Measurements from ENCODE around the gene PGBD1. TPM values are rescaled to one million over a fixed set of nuclear protein-coding genes. Genes with fewer than 3 reads are reported as not detected.

PGBD1 gene
- total and polyA plus RNA-seq, 2 experiments from 2014 or later = 7.5 to 10.5 TPM

DNA sequence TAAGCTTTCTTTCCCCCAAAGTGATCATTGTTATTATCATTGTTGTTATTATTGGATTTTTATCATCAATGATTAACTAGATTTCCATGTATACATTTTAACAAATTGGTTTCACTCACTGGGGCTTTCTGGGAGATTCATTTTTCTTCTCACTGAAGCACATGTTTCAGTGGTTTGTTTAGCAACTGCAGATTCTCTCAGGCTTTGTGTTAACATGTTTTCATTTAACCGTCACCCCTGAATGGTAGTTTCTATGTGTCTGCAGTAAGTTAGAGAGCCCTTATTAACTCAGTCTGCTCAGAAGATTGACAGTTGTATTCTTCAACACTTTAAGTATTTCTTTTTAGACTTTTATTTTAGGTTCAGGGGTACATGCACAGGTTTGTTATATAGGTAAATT, 41.7 kb upstream of the PGBD1 start:
- Mint-ChIP-seq H3K4me3 (no peak overlapping the region), H3K9me3 (no peaks in the 10 kb centered on the region; the same call in 2 of the 3 replicates), H3K4me1 (peaks cover 2% of the 10 kb centered on the region; the same call in 2 of the 3 replicates), H3K27me3 (ENCODE audit: insufficient read depth, low read depth, poor library complexity) (no peaks in the 10 kb centered on the region), H3K36me3 (ENCODE audit: low read depth) (peaks cover 9% of the 10 kb centered on the region; the same call in 1 of the 3 replicates), H3K27ac (no peak overlapping the region)
- Histone ChIP-seq H4K20me1 (replicated peaks; ENCODE audit: insufficient read depth) (no peaks in the 10 kb centered on the region; the same call in 1 of the 2 replicates), H3K9me2 (ENCODE audit: insufficient read depth) (no peaks in the 10 kb centered on the region), H3F3A (replicated peaks; ENCODE audit: low read depth) (no peaks in the 10 kb centered on the region), H3K27ac (ENCODE audit: low read depth) (no peak overlapping the region), H3K4me1 (ENCODE audit: insufficient read depth) (no peaks in the 10 kb centered on the region; the same call in 1 of the 2 replicates), H3K79me2 (replicated peaks; ENCODE audit: insufficient read depth) (no peaks in the 10 kb centered on the region), H3K27me3 (ENCODE audit: insufficient read depth) (no peaks in the 10 kb centered on the region), H3K4me2 (no peak overlapping the region), H3K36me3 (ENCODE audit: insufficient read depth) (peaks cover 6% of the 10 kb centered on the region; the same call in 1 of the 2 replicates), H2AFZ (no peak overlapping the region), H3K4me3 (no peak overlapping the region)
- no peak for TF ChIP-seq STAT1 (IDR thresholded peaks at IDR 0.05; ENCODE audit: unreplicated experiment)
- no peak for TF ChIP-seq CREB1 (CRISPR knock-in tag; IDR thresholded peaks at IDR 0.05; ENCODE audit: low read depth)
- TF ChIP-seq ZNF331 (CRISPR knock-in tag; IDR thresholded peaks at IDR 0.05; ENCODE audit: low read depth) = no peak
- TF ChIP-seq NANOG (IDR thresholded peaks at IDR 0.05; ENCODE audit: borderline replicate concordance) = no peak
- TF ChIP-seq, protein P1, sequence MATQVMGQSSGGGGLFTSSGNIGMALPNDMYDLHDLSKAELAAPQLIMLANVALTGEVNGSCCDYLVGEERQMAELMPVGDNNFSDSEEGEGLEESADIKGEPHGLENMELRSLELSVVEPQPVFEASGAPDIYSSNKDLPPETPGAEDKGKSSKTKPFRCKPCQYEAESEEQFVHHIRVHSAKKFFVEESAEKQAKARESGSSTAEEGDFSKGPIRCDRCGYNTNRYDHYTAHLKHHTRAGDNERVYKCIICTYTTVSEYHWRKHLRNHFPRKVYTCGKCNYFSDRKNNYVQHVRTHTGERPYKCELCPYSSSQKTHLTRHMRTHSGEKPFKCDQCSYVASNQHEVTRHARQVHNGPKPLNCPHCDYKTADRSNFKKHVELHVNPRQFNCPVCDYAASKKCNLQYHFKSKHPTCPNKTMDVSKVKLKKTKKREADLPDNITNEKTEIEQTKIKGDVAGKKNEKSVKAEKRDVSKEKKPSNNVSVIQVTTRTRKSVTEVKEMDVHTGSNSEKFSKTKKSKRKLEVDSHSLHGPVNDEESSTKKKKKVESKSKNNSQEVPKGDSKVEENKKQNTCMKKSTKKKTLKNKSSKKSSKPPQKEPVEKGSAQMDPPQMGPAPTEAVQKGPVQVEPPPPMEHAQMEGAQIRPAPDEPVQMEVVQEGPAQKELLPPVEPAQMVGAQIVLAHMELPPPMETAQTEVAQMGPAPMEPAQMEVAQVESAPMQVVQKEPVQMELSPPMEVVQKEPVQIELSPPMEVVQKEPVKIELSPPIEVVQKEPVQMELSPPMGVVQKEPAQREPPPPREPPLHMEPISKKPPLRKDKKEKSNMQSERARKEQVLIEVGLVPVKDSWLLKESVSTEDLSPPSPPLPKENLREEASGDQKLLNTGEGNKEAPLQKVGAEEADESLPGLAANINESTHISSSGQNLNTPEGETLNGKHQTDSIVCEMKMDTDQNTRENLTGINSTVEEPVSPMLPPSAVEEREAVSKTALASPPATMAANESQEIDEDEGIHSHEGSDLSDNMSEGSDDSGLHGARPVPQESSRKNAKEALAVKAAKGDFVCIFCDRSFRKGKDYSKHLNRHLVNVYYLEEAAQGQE (IDR thresholded peaks at IDR 0.05; ENCODE audit: unreplicated experiment) = no peak
- no peak for DNase-seq (ENCODE audit: low spot score)
- ATAC-seq = no peak

DNA sequence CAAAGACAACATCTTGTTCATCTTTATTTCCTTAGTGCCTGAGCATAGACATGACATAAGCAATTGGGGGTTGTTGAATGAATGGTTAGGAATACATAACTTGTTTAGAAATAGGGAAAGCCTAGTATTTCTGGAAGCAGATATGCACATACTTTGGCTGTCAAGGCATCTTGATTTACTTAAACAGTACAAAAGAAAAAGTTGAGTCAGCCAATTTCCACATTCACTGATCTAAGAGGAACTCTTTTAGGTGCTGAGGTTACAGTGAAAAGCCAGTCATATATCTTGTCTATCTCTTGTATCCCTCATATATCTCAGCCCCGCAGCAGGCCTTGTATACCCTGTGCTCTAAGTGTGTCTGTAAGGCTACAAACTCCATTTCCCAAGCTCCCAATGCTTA, 40.9 kb upstream of the PGBD1 start:
- Mint-ChIP-seq H3K27ac (no peak overlapping the region), H3K27me3 (ENCODE audit: insufficient read depth, low read depth, poor library complexity) (no peaks in the 10 kb centered on the region), H3K9me3 (no peaks in the 10 kb centered on the region; the same call in 2 of the 3 replicates), H3K36me3 (ENCODE audit: low read depth) (peaks cover 17% of the 10 kb centered on the region; the same call in 2 of the 3 replicates), H3K4me1 (peaks cover 2% of the 10 kb centered on the region; the same call in 2 of the 3 replicates), H3K4me3 (no peak overlapping the region)
- H3K4me2 ChIP-seq = no peak overlapping the region
- no peaks in the 10 kb centered on the region for H3K9me2 ChIP-seq (ENCODE audit: insufficient read depth)
- no peak for ATAC-seq
- H3K27ac ChIP-seq (ENCODE audit: low read depth) = no peak overlapping the region
- H3K36me3 ChIP-seq (ENCODE audit: insufficient read depth) = peaks cover 6% of the 10 kb centered on the region; the same call in 1 of the 2 replicates
- H3K4me3 ChIP-seq = no peak overlapping the region
- no peaks in the 10 kb centered on the region for H3K27me3 ChIP-seq (ENCODE audit: insufficient read depth)
- H3F3A ChIP-seq (replicated peaks; ENCODE audit: low read depth) = no peaks in the 10 kb centered on the region
- H3K4me1 ChIP-seq (ENCODE audit: insufficient read depth) = no peaks in the 10 kb centered on the region; the same call in 1 of the 2 replicates
- no peak overlapping the region for H2AFZ ChIP-seq
- no peaks in the 10 kb centered on the region; the same call in 1 of the 2 replicates for H4K20me1 ChIP-seq (replicated peaks; ENCODE audit: insufficient read depth)
- no peaks in the 10 kb centered on the region for H3K79me2 ChIP-seq (replicated peaks; ENCODE audit: insufficient read depth)
- DNase-seq (ENCODE audit: low spot score) = no peak
- TF ChIP-seq, protein P1 (IDR thresholded peaks at IDR 0.05; ENCODE audit: unreplicated experiment) = no peak
- no peak for TF ChIP-seq ZNF114 (CRISPR knock-in tag; IDR thresholded peaks at IDR 0.05)
- TF ChIP-seq JUNB (IDR thresholded peaks at IDR 0.05; ENCODE audit: unreplicated experiment) = no peak
- TF ChIP-seq STAT1 (IDR thresholded peaks at IDR 0.05; ENCODE audit: unreplicated experiment) = no peak
- TF ChIP-seq, protein P2, sequence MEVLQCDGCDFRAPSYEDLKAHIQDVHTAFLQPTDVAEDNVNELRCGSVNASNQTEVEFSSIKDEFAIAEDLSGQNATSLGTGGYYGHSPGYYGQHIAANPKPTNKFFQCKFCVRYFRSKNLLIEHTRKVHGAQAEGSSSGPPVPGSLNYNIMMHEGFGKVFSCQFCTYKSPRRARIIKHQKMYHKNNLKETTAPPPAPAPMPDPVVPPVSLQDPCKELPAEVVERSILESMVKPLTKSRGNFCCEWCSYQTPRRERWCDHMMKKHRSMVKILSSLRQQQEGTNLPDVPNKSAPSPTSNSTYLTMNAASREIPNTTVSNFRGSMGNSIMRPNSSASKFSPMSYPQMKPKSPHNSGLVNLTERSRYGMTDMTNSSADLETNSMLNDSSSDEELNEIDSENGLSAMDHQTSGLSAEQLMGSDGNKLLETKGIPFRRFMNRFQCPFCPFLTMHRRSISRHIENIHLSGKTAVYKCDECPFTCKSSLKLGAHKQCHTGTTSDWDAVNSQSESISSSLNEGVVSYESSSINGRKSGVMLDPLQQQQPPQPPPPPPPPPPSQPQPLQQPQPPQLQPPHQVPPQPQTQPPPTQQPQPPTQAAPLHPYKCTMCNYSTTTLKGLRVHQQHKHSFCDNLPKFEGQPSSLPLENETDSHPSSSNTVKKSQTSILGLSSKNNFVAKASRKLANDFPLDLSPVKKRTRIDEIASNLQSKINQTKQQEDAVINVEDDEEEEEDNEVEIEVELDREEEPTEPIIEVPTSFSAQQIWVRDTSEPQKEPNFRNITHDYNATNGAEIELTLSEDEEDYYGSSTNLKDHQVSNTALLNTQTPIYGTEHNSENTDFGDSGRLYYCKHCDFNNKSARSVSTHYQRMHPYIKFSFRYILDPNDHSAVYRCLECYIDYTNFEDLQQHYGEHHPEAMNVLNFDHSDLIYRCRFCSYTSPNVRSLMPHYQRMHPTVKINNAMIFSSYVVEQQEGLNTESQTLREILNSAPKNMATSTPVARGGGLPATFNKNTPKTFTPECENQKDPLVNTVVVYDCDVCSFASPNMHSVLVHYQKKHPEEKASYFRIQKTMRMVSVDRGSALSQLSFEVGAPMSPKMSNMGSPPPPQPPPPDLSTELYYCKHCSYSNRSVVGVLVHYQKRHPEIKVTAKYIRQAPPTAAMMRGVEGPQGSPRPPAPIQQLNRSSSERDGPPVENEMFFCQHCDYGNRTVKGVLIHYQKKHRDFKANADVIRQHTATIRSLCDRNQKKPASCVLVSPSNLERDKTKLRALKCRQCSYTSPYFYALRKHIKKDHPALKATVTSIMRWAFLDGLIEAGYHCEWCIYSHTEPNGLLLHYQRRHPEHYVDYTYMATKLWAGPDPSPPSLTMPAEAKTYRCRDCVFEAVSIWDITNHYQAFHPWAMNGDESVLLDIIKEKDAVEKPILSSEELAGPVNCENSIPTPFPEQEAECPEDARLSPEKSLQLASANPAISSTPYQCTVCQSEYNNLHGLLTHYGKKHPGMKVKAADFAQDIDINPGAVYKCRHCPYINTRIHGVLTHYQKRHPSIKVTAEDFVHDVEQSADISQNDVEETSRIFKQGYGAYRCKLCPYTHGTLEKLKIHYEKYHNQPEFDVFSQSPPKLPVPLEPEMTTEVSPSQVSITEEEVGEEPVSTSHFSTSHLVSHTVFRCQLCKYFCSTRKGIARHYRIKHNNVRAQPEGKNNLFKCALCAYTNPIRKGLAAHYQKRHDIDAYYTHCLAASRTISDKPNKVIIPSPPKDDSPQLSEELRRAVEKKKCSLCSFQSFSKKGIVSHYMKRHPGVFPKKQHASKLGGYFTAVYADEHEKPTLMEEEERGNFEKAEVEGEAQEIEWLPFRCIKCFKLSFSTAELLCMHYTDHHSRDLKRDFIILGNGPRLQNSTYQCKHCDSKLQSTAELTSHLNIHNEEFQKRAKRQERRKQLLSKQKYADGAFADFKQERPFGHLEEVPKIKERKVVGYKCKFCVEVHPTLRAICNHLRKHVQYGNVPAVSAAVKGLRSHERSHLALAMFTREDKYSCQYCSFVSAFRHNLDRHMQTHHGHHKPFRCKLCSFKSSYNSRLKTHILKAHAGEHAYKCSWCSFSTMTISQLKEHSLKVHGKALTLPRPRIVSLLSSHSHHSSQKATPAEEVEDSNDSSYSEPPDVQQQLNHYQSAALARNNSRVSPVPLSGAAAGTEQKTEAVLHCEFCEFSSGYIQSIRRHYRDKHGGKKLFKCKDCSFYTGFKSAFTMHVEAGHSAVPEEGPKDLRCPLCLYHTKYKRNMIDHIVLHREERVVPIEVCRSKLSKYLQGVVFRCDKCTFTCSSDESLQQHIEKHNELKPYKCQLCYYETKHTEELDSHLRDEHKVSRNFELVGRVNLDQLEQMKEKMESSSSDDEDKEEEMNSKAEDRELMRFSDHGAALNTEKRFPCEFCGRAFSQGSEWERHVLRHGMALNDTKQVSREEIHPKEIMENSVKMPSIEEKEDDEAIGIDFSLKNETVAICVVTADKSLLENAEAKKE (CRISPR knock-in tag; IDR thresholded peaks at IDR 0.05) = no peak

All from GM23338 (cell line).